ENCODE results near the gene SMG6.

Gene SMG6

DNA sequence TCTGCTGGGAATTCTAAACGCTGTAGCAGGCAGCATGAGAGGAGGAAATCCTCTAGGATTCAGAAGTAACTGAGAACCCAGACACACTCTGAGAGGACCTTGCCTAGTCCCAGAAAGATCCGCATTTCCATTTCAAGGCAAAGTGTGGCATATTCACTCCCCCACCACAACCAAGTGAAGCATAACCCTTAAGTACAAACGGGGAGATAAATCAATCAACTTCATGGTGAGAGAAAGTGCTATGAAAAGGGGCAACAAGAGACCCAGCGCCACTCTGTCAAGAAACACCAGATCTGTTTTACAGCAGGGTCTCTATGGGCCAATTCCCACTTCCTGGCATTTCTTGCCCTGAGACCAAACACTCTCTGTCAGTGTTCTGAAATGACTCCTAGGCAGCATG lies 68.3 kb downstream of the SMG6 start:
- DNase-seq (ENCODE audit: low read depth) = no peak

DNA sequence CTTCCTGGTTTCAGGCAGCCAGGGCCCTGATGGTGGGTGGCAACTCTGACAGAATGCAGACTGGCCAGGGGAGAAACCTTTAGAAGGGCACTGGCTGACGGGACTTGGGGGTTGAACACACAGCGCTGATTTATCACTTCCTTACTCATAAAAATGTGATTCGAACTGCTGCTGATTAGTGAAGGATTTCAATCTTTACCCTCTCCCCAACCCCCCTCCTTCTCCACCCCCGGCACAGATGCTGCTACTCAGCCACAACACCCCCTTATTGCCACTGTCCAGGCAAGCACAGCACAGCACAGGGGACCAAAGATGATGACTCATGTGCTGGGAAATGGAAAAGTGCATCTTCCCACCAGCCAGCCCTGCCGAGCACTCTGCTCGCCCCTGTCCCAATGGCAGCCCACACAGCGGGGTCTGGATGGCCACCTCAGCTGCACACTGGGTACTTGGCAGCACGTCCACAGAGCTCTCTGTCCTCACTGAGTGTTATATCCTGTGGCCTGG lies 70.1 kb downstream of the SMG6 start:
- DNase-seq (ENCODE audit: low read depth) = no peak

DNA sequence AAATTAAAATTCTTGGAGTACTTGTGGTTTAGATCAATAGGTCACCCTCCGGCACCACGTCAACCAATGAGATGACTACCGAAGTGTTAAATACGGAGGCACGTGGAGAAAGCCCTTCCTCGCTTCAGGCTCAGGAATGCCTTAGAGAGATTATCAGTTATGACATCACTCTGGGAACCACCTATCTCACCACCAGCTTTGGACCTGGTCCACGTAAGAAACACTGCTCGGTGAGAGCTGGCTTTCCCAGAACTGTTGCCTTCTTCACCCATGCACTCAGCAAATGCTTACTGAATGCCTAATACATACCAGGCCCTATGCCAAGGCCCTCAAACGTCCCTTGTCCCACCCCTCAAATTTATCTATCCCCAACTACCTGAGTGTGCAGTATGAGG lies 71.3 kb downstream of the SMG6 start:
- DNase-seq (ENCODE audit: low read depth) = no peak

DNA sequence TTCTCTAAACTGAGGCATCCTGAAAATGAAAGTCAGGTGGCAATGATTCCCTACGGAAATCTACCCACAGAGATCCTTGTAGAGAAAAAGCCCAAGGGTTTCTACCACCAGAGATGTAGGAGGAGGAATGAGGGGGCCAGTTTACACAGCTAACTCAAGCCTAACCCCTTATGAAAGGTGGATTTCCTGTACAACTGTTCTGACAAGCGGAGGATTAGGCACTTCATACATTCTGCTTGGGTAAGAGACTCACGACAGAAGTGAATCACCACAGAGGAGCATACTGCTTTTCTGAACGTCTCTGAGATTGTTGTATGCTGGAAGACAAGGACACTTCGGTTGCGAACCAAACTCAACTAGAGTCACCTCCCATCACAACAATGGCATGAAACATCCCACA lies 72.7 kb downstream of the SMG6 start:
- DNase-seq (ENCODE audit: low read depth) = no peak

DNA sequence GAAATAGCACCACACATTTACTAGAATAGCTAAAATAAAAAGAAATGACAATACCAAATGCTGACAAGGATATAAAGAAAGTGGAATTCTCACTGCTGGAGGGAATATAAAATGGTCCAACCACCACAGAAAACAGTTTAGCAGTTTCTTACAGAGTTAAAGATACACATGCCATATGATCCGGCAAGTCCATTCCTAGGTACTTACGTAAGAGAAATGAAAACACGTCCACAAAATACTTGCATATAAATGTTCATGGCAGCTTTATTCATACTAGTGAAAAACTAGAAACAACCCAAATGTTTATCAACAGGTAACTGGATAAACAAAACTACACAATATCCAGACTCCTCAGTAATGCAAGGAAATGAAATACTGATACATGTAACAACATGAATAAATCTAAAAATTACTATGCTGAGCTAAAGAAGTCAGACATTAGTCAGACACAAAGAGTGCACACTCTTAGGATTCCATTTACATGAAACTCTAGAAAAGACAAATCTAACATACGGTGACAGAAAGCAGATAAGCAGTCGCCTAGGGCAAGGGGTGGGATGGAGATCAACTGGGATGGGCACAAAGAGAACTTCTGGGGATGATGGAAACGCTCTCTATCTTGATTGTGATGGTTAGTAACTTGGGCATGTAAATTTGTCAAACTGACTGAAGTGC lies 76.4 kb downstream of the SMG6 start:
- DNase-seq (ENCODE audit: low read depth) = no peak

DNA sequence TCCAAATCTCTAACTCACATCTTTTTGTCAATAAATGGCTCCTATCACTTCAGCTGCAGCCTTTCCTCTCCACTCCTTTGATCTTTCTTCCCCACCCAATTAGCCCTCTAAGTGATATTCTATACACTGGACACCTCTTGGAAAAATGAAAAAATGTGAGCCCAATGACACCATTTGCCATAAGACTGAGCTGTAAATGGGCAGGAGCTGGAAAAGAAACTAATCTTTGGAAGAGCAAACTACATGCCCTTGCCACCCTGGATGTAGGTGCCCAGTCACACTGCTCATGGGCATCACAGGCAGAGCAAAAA lies 80.0 kb downstream of the SMG6 start:
- no peak for DNase-seq (ENCODE audit: low read depth)

DNA sequence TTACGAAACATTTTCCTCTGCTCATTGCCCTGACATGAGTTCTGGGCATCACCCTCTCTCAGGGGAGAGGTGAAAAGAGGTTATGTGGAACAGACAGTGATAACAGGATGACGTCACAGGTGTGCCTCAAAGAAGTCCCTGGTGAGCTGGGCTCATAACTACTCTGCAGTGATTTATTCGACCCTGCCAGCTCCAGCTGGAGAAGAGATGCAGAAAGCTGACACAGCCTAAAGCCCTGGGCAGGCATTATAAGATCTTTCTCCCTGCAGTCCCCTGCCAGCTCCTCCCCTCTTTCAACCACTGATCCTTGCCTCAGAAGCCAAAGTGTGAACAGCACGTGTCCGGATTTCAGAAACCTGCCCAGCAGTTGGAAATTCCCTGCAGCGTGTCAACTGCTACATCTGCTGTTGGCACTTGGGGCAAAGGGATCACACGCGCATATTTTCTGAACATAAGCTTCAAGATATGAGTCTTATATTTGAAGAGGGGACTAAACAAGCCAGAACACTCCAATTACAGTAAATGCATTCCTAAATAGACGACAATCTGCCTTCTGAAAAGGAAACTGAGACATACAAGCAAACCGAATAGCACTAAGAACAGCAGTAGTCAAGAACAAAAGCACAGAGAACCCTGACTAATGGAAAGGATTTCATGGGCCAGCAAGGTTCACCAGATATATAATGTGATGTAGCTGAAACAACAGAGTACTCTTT lies 80.5 kb downstream of the SMG6 start:
- DNase-seq (ENCODE audit: low read depth) = peak; percentile 19

DNA sequence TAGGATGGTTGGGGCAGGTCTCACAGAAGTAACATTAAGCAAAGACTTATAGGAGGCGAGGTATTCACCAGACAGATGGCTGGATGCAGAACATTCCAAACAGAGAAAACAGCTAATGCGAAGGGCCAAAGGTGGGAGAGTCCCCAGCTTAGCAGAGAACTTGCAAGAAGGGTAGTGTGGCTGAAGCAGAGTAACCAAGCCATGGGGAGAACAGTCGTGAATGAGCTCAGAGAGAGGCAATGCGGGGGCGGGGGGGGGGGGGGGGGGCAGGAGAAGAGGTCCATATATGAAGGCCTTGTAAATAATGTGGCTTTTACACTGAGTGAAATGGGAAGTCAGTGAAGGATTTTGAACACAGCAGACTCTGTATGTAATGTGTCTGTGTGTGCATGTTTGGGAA lies 81.3 kb downstream of the SMG6 start:
- no peak for DNase-seq (ENCODE audit: low read depth)

DNA sequence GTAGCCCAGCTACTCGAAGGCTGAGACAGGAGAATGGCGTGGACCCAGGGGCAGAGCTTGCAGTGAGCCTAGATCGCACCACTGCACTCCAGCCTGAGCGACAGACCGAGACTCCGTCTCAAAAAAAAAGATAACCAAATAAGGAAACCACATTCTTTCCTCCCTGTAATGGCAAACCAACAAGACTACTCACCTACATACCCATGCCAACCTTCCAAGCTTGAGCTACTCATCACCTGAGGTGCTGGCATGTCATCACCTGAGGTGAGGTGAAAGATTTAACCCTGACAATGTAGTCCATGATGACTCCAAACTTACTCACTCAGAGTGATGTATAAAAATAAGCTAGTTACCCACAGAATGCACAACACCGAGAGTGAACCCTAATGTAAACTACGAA lies 85.2 kb downstream of the SMG6 start:
- no peak for DNase-seq (ENCODE audit: low read depth)

DNA sequence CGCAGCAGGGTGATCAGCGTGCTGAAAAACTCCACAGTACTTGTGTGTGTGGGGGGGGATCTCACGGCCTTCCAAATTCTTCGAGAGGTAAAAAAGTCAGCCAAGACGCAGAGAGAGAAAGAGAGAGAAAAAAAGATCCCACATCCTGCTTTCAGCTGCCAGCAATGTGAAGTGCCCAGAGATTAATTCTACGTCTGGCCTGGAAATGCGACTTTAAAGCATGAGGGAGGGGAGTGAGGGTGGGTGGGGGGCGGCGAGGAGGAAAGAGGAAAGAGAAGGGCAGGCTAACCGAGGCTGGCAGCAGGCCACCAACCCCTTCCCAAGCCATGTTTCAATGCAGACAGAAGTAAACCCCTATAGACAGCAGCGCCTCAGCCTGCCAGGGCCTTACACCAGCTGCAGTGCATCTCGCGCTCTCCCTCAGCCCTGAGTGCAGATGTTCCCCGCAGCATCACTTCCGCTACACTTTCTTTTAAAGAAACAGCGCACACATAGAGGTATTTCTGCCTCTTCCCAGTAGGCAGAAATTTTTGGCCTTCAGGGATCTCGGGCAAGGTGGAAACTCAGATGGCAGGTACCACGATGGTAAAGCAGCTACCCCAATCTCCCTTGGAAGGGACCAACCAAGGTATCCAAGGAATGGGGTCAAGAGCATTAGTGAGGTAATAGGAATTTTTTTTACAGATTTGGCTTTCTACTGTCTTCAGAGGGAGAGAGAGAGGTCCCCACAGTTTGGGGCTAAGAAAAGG lies 87.8 kb downstream of the SMG6 start:
- DNase-seq (ENCODE audit: low read depth) = peak; percentile 43

DNA sequence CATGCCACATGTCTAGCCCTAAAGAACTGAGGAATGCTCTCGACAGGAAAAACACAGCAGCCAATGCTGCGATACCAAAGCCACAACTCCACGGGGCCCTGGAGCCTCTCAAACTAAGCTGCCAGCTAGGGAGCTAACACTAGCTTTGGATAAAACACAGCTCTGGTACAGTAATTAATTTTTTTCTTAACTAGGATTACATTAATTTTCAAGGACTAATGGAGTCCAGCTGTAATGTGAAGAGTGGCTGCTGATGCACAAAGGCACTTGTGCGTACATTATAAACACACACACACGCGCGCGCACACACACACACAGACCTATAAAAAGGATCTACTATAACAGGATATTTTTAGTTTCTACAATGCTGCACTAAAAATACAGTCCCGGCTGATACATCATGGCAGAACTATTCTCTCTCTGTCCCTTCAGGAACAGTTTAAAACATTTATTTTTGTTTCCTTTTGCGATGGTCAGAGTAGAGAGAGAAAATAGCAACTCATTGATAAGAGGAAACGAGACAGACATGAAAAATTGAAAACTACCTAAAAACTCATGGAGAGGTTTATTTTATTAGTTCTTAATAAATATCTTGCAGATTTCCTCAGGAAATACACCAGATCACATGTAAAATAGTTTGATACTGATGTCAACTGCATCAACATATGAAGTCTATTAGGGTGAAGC lies 88.5 kb downstream of the SMG6 start:
- no peak for DNase-seq (ENCODE audit: low read depth)

DNA sequence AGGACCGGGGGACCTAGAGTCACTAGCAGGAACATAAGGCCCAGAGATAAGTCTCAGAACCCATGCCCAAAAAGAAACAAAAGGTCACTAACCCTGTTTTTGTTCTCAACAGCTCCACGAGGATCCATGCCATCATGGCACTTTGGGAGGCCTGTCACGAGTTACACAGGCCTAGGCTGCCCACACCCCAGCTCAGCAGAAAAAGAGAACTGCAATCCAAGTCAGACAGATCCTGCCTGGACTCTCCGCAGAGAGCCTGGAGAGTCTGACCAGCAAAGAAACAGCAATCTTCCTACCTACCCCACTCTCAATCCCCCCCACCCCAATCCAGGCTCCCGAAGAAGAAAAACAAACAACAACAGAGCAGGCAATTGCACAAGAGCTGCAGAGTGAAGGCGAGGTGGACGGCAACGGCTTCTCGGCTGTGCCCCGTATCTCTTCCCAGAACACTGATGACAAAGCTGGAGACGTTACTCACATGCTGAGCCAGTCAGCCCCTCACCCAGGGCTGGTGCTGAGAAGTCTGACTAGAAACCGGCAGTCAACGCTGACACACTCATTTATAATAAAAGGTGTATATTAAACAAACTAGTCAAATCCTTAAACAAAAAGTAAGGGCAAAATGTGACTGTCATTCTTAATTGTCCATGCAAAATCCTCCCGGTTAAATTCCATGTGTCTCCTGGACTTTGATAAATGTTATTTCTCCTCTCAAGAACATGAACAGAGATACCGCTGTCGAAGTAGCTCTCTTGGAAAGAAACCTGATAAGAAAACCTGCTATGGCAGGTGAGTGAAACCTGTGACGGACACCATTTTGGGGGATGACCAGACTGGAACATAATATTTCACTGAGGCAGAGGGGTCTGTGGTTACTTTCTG lies 89.3 kb downstream of the SMG6 start:
- no peak for DNase-seq (ENCODE audit: low read depth)

DNA sequence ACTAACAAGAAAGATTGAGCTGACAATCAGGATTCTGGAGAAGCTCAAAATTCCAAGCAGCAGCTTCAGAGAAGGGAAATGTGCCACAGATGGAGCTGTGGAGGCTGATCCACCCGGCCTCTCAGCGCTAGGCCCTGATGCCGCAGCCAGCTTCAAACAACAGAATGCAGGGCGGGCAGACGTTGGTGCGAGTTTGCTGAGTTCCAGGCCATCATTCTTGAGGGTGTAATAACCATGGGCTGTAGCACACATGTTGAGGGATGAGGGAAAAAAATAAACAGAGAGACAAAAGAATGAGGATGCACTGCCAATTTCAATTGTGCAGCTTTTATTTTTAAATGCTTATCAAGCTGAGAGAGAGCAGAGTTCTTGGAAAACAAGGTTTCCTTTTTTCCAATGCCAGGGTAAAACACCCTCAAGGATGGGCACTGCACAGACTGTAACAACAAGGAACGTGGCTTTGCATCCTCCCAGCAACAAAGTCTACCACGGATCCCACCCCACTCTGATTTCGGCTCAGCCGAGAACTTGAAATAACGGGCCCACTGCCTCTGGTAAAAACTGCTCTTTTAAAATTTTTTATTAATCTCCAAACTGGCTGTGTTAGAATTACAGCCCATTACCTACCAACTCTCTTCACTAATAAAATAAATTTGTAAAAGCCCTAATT lies 90.2 kb downstream of the SMG6 start:
- DNase-seq (ENCODE audit: low read depth) = no peak

DNA sequence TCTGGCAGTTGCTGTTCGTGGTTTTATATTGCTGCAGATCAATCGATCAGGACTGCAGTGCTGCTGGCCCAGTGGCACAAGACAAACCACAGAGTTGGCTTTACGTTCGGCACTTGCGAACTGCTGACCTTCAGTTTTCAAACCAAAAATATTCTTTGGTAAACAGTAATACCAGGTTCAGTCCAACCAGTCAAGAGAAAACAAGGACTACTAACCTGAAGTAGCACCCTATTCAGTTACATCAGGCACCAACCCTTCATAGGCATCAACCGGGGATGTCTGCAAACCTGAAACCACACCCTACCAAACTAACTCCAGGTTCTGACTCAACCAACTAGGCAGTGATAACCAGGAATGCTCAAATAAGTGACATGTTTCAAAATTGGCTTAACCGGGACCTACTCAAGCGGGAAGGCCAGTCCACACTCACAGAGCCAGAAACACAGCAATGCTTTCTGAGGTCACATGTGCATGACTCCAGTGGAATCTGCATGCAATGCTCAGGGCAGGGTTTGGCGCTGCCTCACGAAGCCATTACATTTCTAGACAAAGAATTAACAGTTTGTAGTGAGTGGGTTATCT lies 91.1 kb downstream of the SMG6 start:
- DNase-seq (ENCODE audit: low read depth) = no peak

DNA sequence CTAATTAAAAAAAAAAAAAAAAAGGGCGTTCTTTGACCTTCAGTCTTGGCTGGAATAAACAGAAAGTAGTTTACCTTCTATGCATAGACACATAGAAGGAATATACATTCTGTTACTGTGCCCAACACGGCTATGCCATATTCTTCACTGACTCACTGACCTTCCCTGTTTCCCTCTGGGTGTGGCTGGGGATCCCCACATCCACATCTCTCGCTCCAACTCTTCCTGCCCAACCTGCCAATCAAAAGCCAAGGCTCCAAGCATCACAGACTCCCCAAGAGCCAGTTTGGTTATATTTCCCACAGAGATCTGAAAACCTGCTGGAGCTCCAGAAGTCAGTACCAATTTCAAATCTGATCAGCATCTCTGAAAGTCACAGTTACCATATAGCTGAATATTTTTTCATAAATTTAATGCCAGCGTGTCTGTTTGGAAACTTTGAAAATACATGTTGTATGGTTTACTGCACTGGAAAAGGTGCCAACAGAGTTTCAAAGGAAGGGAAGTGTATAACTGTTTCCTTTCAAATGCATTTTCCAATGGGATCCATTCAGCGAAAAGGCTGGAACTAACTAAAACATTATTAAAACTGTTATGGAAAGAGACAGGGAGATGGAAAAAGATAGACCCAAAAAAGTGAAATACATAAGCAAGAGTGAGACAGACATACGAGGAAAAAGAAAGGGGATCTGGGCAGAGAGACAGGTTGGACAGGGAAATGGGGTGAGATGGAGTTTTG lies 91.8 kb downstream of the SMG6 start:
- DNase-seq (ENCODE audit: low read depth) = no peak

DNA sequence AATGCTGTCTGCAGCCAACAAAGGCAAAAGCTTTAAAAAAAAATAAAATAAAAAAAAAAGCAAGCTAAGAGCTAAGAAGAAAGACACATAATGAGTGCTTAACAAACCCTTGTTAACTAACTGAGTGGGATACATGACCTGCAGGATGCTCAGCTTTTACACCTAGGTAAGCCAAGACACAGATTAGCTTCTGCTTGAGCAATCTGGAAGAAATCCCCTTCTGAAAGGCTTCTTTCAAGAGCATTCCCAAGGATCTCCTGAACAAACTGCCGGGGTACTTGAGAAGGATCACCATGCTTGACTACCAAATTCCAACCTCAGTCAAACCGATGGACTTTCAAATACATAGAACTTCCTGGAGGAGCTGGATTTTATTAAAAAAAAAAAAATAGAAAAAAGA lies 92.9 kb downstream of the SMG6 start:
- DNase-seq (ENCODE audit: low read depth) = no peak

DNA sequence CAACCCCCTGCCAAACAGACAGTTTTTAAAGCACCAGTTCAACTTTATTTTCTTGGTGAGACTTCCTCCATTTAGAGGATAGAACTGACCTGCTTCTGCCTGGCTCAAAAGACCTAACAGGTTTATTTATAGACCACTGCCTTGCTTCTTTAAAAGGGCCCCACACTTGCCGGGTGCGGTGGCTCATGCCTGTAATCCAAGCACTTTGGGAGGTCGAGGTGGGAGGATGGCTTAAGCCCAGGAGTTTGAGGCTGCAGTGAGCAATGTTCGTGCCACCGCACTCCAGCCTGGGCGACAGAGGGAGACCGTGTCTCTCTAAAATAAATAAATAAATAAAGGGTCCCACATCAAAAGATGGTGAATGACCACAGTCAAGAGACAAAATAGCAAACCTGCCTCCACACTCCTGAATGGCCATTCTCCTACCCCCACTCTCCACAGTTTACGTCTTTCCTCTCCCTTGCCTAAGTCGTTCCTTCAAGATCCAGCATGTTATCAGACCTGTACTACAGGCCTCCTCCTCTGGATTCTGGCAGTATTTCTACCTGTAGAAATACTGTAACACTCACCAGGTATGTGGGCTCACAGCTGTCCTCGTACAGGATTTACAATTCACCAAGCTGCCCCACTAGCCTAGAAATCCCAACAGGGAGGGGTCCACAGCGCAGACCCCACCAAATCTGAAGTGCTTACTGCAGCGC lies 95.6 kb downstream of the SMG6 start:
- DNase-seq (ENCODE audit: low read depth) = no peak

DNA sequence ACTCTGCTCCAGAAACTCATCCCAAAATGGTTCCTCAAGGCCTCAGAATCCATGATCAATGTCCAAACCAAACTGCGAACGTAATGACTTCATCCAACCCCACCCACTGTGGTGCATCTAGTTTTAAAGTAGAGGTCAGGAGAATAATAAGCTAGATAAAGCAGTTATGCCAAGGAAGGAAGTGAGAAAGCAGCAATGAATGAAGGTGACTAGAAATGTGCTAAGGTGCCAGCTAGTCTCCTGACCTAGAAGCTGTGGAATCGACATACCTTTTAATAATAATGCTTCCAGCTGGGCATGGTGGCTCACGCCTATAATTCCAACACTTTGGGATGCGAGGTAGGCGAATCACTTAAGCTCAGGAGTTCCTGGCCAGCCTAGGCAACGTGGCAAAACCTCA lies 99.2 kb downstream of the SMG6 start:
- no peak for DNase-seq (ENCODE audit: low read depth)

DNA sequence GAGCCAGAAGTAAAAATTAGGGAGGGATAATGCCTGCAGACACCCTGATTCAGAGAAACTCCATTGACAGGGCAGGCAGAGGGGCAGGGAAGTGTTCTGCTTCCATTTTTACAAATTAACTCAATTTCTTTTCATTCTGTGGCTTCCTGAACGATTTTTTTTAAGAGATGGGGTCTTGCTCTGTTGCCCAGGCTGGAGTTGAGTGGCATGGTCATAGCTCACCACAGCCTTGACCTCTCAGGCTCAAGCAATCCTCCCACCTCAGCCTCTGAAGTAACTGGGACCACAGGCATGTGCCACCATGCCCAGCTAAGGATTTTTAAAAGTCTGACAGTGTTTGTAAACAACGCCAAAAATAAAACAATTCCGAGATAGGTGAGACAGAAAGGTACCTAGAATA lies 99.8 kb downstream of the SMG6 start:
- no peak for DNase-seq (ENCODE audit: low read depth)

Data from T-helper 22 cell (primary cell).